Activated CD4-positive, CD25-positive, alpha-beta regulatory T cell treated with anti-CD3 and anti-CD28 coated beads, Interleukin-2, amount 50 U/mL, for 72 hours (primary cell): ENCODE data around the gene RFX3.

ENCODE experiments used
- DNase-seq: peaks from one replicate; pipeline ENCODE4 v3.0.0; 2021

Gene RFX3

GRCh38 chr9:3431890-3432289, 93.9 kb downstream of the RFX3 start:
- no peak for DNase-seq

DNA sequence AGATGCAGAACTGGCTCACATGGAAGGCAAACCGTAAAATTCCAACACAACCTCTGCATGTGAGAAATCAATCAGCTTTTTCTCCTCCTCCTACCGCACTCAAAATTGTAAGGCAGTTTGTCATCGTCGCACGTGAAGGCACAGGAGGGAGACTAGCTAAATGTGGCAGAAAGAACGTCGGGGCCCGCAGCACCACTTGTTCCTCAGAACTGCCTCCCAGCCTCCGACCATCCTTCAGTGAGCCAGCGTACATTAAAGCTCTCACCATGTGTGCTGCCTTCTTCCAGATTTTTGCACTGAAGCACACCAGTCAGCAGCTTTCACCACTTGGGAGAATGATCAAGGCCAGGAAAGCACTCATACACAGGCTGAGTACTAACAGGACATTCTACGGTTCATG, 105.9 kb downstream of the RFX3 start:
- DNase-seq, result no peak

DNA sequence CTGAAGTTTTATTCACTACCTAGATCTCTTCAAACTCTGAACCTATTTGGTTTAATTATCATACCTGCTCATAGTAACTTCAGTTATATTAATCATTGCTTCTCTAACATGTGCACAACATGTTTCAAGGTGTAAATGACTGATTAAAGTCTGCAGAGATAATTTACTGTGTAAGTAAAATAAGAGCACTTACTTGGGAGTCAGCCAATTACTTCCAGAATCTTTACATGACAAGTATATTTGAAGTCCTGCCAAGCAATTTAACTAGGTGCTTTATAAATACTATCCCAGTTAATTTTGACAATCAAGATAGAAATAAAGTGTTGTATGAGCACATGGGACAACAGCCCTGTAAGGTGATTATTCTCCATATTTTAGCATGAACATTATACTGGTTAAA, 109.9 kb downstream of the RFX3 start:
- no peak for DNase-seq

DNA sequence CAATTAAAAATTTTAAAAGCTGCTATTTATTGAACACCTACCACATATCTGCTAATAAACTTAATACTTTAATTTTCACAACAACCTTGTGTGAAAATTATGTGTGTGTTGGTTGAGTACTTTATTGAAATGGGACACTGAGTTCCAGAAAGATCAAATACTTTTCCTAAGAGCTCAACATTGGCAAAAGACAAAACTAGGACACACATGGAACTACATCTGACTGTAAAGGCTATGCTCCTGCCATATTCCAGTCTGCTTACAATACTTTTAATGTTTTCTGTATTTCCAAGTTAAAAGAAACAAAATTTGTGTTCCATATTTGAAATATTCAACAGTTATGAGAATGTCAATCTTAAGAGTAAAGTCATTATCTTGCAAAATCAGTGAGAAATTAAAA, 111.8 kb downstream of the RFX3 start:
- DNase-seq, result no peak

- DNase-seq, result no peak
These were observed 115.3 kb downstream of the RFX3 start for GRCh38 chr9:3410461-3410860.

GRCh38 chr9:3409453-3409852, 116.3 kb downstream of the RFX3 start:
- no peak for DNase-seq

DNA sequence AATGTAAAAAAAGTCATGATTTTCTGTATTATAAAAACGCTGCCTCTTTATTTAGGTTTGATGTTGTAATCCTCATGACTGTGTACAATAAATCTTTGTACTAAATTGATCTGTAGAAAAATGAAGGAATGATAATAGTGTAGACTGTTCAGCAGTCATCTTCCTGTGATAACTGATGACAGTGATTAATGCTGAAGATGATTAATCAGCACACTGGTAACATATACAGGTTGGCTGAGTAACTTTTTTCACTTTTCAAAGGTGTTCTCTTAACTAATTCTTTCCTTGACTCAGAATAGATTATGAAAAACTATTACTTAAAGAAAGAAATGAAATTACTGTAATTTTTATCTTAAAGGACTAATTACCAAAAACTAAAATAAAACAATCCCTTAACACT, 122.5 kb downstream of the RFX3 start:
- no peak for DNase-seq

DNA sequence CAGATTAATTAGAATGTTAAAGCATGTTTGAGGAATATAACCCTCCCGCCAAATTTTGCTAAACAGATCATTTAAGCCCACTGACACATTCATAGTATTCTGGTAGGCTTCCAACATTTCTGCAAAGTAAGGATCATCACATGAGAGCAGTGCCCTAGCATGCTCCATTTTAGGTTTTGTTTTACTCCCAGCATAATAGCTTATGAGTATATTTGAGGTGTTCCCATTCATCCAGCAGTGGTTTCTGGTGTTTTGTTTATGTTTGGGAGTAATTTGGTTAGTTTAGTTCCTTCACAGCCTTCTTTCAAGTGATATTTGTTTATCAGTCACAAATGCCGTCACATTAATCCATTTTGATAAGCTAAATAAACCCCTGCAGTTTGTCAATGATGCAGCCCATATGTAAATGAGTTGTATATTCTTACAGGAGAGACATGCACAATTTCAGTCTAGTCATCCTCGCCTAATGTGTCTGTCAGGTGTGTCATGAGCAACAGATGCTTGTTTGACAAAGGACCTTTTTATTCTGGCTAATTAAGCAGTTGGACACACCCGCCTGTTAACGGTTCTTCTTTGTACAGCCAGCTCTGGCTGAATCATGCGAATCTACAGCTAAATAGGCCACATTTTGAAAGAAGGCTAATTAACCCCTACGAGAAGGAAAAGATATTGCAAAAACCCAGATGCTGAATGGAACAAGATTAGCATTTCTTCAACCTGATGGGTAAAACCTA, 124.4 kb downstream of the RFX3 start:
- no peak for DNase-seq

GRCh38 chr9:3398232-3398648, 127.6 kb downstream of the RFX3 start:
- no peak for DNase-seq

DNA sequence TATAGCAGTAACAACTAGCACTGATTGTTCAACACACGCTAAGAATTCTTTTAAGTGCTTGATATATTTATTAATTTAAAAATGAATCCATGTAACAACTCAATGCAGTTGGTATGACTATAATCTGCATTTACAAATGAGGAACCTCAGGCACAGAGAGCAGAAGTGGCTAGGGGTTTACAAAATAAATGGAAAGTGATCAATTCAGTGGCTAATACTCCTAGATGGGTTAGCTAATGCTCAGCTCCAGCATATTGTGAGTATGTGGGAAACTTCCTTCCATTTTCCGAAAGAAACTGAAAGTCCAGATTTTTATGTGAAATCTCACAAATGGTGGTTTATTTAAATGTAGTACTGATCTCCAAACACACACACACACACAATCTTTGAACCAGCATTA, 128.0 kb downstream of the RFX3 start:
- DNase-seq, result no peak

DNA sequence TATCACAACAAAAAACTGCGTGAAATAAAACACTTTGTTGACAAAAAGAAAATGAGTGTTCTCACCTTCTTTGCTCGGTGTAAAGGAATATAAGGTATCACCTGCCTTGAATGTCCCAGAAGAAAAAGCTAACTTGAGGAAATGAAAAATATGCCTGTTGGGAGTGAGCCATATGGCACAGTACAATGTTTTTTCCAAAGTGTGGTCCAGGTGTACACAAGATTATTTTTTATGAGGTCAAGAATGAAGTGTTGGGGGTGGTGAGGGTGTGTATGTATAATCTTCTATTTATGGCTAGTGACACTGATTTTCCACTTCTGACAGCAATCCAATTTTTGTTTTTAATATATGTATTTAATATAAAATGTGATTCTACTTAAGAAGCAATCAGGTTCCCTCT, 134.4 kb downstream of the RFX3 start:
- no peak for DNase-seq

- no peak for DNase-seq
These were observed 139.0 kb downstream of the RFX3 start for GRCh38 chr9:3386753-3387152.

GRCh38 chr9:3385871-3386270, 139.9 kb downstream of the RFX3 start:
- no peak for DNase-seq

DNA sequence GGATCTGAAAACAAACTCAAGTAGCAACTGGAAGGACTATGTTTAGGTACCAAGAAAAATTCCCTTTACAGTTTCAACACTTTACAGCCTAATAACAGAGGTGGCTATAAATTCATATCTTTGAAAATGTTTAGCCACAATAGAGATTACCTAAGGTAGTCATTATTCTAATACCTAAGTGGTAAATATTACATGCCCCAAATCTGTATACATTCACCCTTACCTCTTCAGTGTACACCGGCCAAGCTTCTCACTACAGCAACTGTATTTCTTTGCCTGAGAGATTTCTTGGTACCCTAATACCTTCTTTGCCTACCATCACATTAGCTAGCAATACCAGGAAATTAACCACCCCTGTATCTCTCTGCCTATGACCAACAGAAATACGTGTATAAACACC, 154.0 kb downstream of the RFX3 start:
- no peak for DNase-seq

DNA sequence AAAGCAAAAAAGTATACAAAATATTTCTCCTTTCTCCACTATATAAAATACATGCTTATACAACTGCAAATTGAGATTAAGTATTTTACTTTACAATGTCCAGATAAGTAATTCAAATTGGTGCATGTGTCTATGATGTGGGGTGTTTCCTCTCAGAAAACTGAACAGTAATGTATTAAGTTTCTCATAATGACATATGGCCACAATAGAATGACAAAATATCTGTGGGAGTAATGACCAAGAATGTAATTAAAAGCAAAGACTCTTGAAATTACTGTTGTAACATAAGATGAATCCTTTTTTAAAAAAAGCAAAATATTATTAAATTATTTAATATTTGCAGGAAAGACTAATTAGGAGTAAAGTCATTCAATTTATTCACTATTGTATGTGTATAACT, 155.1 kb downstream of the RFX3 start:
- DNase-seq, result no peak

GRCh38 chr9:3367185-3367584, 158.6 kb downstream of the RFX3 start:
- no peak for DNase-seq

DNA sequence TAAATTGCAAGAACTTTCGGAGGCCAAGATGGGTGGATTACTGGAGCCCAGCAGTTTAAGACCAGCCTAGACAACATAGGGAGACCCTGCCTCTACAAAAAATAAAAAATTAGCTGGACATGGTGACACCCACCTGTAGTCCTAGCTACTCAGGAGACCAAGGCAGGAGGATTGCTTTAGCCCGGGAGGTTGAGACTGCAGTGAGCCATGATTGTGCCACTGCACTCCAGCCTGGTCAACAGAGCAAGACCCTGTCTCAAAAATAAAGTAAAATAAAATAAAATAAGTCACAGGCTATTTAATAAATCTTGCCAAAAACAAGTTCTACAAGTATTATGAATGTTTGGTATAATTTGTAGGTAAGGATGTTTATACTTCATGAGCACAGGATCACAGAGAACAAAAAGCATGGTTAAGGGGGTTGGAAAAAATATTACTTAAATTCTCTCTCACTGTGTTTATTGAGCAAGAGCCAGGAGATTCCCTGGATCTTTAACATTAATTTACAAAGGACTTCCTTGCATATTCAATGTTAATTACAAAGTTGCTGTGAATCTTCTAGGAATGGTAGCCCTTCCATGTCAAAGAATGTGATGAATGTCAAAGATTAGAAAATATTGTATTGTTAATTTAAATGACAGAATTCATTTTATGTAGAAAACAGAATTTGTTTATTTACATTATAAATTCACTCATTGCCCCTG, 164.0 kb downstream of the RFX3 start:
- DNase-seq, result no peak

DNA sequence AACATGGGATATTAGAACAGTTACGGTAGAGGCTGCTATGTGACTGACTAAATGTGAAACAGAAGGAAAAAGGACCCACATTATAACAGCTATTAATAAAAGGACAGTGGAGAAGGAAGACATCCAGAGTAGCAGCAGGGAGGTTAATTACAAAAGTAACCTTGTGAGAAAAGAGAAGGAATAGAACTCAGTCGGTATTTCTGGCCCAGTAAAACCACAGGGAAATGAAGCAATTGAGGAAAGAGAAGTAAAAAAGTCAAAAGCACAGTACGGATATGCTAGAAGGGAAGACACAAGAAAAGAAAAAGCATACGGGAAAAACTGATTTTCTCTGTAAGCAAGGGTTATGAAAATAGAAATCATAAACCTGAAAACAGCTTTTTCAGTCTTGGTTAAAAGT, 164.7 kb downstream of the RFX3 start:
- DNase-seq, result no peak

DNA sequence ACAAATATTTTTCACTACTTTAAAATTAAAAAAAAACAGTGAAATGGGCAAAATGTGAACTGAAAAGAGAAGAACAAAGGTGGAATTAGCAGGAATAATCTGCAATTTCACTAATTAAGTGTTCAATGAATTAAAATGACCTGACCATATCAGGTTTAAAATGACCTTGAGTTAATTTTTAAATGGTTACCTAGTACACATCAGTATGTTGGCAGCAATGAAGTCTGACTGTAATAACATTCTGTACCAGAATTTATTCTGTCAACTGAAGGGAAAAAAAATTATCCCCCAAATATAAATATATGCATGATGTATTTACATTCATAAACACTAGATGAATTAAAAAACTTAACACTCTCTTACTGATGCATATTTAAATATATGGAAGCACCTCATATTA, 165.6 kb downstream of the RFX3 start:
- no peak for DNase-seq

GRCh38 chr9:3359778-3360177, 166.0 kb downstream of the RFX3 start:
- no peak for DNase-seq

DNA sequence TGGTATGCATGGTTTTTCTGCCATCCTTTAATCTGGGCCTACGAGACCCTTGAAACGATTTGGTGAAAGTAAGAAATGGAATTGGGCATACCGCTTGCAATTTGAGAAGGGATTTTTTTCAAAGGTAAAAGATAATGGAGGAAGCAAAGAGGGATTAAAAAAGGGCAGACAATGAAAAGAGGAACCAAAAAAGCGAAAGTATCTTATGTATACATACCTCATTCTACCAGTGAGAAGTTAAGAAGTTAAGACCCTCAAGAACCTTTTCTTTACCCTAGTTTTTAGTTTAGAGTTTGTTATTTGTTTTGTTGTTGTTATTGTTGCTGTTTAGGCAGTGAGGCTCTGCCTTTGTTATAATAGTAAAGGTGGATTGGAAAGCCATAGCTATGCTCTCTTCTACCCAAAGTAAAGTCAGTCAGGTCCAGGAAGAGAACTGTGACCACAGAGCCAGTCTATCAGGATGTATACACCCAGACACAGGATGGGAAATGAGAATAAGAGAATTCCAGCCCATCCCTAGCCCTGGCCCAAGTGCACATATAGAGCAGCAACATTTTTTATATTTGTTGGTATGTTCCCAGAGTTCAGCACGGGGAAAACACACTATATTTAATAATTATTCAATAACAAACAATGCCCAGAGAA, 166.6 kb downstream of the RFX3 start:
- DNase-seq, result no peak

GRCh38 chr9:3348169-3348568, 177.6 kb downstream of the RFX3 start:
- DNase-seq, result no peak

GRCh38 chr9:3346549-3346948, 179.3 kb downstream of the RFX3 start:
- no peak for DNase-seq

DNA sequence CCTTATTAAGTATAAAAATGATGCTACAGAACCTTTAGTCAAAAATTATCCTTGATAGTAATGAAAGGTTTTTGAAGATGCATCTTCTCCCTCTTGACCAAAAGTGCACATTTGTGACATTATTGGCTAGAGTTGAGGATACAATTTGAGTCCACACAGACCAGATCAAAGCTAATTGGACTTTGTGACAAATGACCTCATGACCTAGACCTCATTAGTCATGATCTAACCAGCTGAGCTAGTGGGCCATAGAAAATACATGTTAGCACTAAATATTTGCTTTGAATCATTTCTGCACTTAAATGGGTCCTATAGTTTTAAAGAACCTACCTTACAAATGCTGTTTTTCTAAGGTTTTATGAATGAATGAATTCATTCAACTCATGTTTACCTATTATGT, 182.1 kb downstream of the RFX3 start:
- no peak for DNase-seq
